Activated naive CD8-positive, alpha-beta T cell treated with anti-CD3 and anti-CD28 coated beads, Interleukin-2, amount 10 ng/mL, durations not matched to agents 7 days and 5 days (primary cell): Measurements from ENCODE around the gene GPX5. TPM values are rescaled to one million over a fixed set of nuclear protein-coding genes. Genes with fewer than 3 reads are reported as not detected.

ENCODE experiments used
- ATAC-seq: fragments of 150-1000 bp; cut with Tn5 transposase; one replicate; pipeline ENCODE4 v1.10.0; 2021; ENCODE audit warnings: low read depth, moderate library complexity
- POLR2A ChIA-PET: fragments of 350-600 bp; sonication (Branson Sonifier 250); formaldehyde crosslinking; loops from one replicate; lab custom pipeline; 2021; ENCODE audit warnings: antibody characterized with exemption; lab: Charles Lee
- DNase-seq: peaks from one replicate; pipeline ENCODE4 v3.0.0; 2021
- H3K27ac Mint-ChIP-seq: one replicate; pipeline ENCODE4 v1.8.0; 2022; ENCODE audit warnings: mild to moderate bottlenecking, mixed read lengths
- H3K27me3 Mint-ChIP-seq: one replicate; pipeline ENCODE4 v1.8.0; 2022; ENCODE audit warnings: mild to moderate bottlenecking, moderate library complexity, mixed read lengths
- H3K36me3 Mint-ChIP-seq: one replicate; pipeline ENCODE4 v1.8.0; 2021; ENCODE audit warnings: mild to moderate bottlenecking, mixed read lengths
- H3K4me1 Mint-ChIP-seq: one replicate; pipeline ENCODE4 v1.8.0; 2021; ENCODE audit warnings: mixed read lengths
- H3K4me3 Mint-ChIP-seq: one replicate; pipeline ENCODE4 v1.8.0; 2022; ENCODE audit warnings: mild to moderate bottlenecking, moderate library complexity, mixed read lengths
- H3K9me3 Mint-ChIP-seq: one replicate; pipeline ENCODE4 v1.8.0; 2021; ENCODE audit warnings: mixed read lengths
- total RNA-seq, 2 experiments: library from RNA; stranded (reverse); gene quantifications; one replicate each; pipeline ENCODE4 v1.2.3, GENCODE V29; 2021

Gene GPX5
- total RNA-seq, 2 experiments from 2014 or later = not detected

GRCh38 chr6:28553986-28554881, 28.6 kb downstream of the GPX5 start:
- Mint-ChIP-seq H3K27ac (no peak overlapping the region), H3K9me3 (no peaks in the 10 kb centered on the region), H3K27me3 (peaks cover 62% of the 10 kb centered on the region), H3K4me1 (peaks cover 7% of the 10 kb centered on the region), H3K4me3 (peak overlapping the region; percentile 46), H3K36me3 (peaks cover 2% of the 10 kb centered on the region)
- ATAC-seq (no peak), DNase-seq (no peak)
- POLR2A ChIA-PET = no interaction called here

- POLR2A ChIA-PET = no interaction called here
- Mint-ChIP-seq H3K9me3 (no peaks in the 10 kb centered on the region), H3K36me3 (peaks cover 2% of the 10 kb centered on the region), H3K27ac (no peak overlapping the region), H3K27me3 (peaks cover 62% of the 10 kb centered on the region), H3K4me3 (no peak overlapping the region), H3K4me1 (peaks cover 7% of the 10 kb centered on the region)
- ATAC-seq (no peak), DNase-seq (no peak)
Observed at GRCh38 chr6:28555136-28555535, 29.5 kb downstream of the GPX5 start.

GRCh38 chr6:28558629-28559028, 32.9 kb downstream of the GPX5 start:
- H3K27ac Mint-ChIP-seq = no peak overlapping the region
- H3K36me3 Mint-ChIP-seq = no peaks in the 10 kb centered on the region
- peaks cover 4% of the 10 kb centered on the region for H3K4me1 Mint-ChIP-seq
- ATAC-seq (no peak), DNase-seq (no peak)
- no peaks in the 10 kb centered on the region for H3K9me3 Mint-ChIP-seq
- POLR2A ChIA-PET = no interaction called here
- H3K4me3 Mint-ChIP-seq = no peak overlapping the region
- peaks cover 48% of the 10 kb centered on the region for H3K27me3 Mint-ChIP-seq

- POLR2A ChIA-PET = no interaction called here
- H3K4me3 Mint-ChIP-seq = no peak overlapping the region
- no peak overlapping the region for H3K27ac Mint-ChIP-seq
- H3K27me3 Mint-ChIP-seq = peaks cover 45% of the 10 kb centered on the region
- DNase-seq = no peak
- H3K4me1 Mint-ChIP-seq = no peaks in the 10 kb centered on the region
- no peaks in the 10 kb centered on the region for H3K36me3 Mint-ChIP-seq
- no peaks in the 10 kb centered on the region for H3K9me3 Mint-ChIP-seq
- ATAC-seq = no peak
Observed at GRCh38 chr6:28563430-28564095, 37.9 kb downstream of the GPX5 start.

- ATAC-seq (no peak), DNase-seq (no peak)
- POLR2A ChIA-PET = no interaction called here
- H3K36me3 Mint-ChIP-seq = no peaks in the 10 kb centered on the region
- H3K27ac Mint-ChIP-seq = no peak overlapping the region
- H3K9me3 Mint-ChIP-seq = no peaks in the 10 kb centered on the region
- H3K27me3 Mint-ChIP-seq = peaks cover 52% of the 10 kb centered on the region
- no peak overlapping the region for H3K4me3 Mint-ChIP-seq
- H3K4me1 Mint-ChIP-seq = no peaks in the 10 kb centered on the region
Observed at GRCh38 chr6:28565823-28566526, 40.3 kb downstream of the GPX5 start.

GRCh38 chr6:28566527-28567252, 41.0 kb downstream of the GPX5 start:
- Mint-ChIP-seq H3K27ac (no peak overlapping the region), H3K36me3 (no peaks in the 10 kb centered on the region), H3K9me3 (no peaks in the 10 kb centered on the region), H3K27me3 (peaks cover 53% of the 10 kb centered on the region), H3K4me1 (no peaks in the 10 kb centered on the region), H3K4me3 (no peak overlapping the region)
- DNase-seq (no peak), ATAC-seq (no peak)
- POLR2A ChIA-PET = no interaction called here

GRCh38 chr6:28567506-28567905, 41.8 kb downstream of the GPX5 start:
- Mint-ChIP-seq H3K27ac (no peak overlapping the region), H3K27me3 (peaks cover 55% of the 10 kb centered on the region)

GRCh38 chr6:28568515-28569108, 42.9 kb downstream of the GPX5 start:
- H3K36me3 Mint-ChIP-seq = no peaks in the 10 kb centered on the region
- peaks cover 48% of the 10 kb centered on the region for H3K27me3 Mint-ChIP-seq
- POLR2A ChIA-PET = no interaction called here
- H3K27ac Mint-ChIP-seq = no peak overlapping the region
- H3K9me3 Mint-ChIP-seq = no peaks in the 10 kb centered on the region
- ATAC-seq (no peak), DNase-seq (no peak)
- no peak overlapping the region for H3K4me3 Mint-ChIP-seq
- H3K4me1 Mint-ChIP-seq = no peaks in the 10 kb centered on the region

More at GRCh38 chr6:28567506-28567905, 41.8 kb downstream of the GPX5 start:
- H3K9me3 Mint-ChIP-seq = no peaks in the 10 kb centered on the region
- no peak overlapping the region for H3K4me3 Mint-ChIP-seq
- DNase-seq (no peak), ATAC-seq (no peak)
- POLR2A ChIA-PET = no interaction called here
- no peaks in the 10 kb centered on the region for H3K4me1 Mint-ChIP-seq
- no peaks in the 10 kb centered on the region for H3K36me3 Mint-ChIP-seq

GRCh38 chr6:28569748-28570147, 44.1 kb downstream of the GPX5 start:
- Mint-ChIP-seq H3K27me3 (peaks cover 46% of the 10 kb centered on the region), H3K36me3 (no peaks in the 10 kb centered on the region)

GRCh38 chr6:28580475-28580874, 54.8 kb downstream of the GPX5 start:
- Mint-ChIP-seq H3K9me3 (no peaks in the 10 kb centered on the region), H3K4me1 (no peaks in the 10 kb centered on the region), H3K27ac (no peak overlapping the region), H3K4me3 (no peak overlapping the region), H3K36me3 (no peaks in the 10 kb centered on the region), H3K27me3 (peaks cover 23% of the 10 kb centered on the region)
- DNase-seq (no peak), ATAC-seq (no peak)
- POLR2A ChIA-PET = no interaction called here

More at GRCh38 chr6:28569748-28570147, 44.1 kb downstream of the GPX5 start:
- no peaks in the 10 kb centered on the region for H3K9me3 Mint-ChIP-seq
- no peaks in the 10 kb centered on the region for H3K4me1 Mint-ChIP-seq
- ATAC-seq (no peak), DNase-seq (no peak)
- no peak overlapping the region for H3K4me3 Mint-ChIP-seq
- POLR2A ChIA-PET = no interaction called here
- no peak overlapping the region for H3K27ac Mint-ChIP-seq

- ATAC-seq = no peak
- H3K4me1 Mint-ChIP-seq = peaks cover 13% of the 10 kb centered on the region
- no peak overlapping the region for H3K27ac Mint-ChIP-seq
- POLR2A ChIA-PET = no interaction called here
- H3K9me3 Mint-ChIP-seq = no peaks in the 10 kb centered on the region
- H3K36me3 Mint-ChIP-seq = no peaks in the 10 kb centered on the region
- DNase-seq = no peak
- H3K27me3 Mint-ChIP-seq = peaks cover 41% of the 10 kb centered on the region
- no peak overlapping the region for H3K4me3 Mint-ChIP-seq
Observed at GRCh38 chr6:28583463-28583862, 57.8 kb downstream of the GPX5 start.
